HG03064 (cell line): Measurements from ENCODE around the gene TMEM181.
A peak's percentile ranks its signal among the peaks of the same experiment; 100 is the strongest.
"Not testable (repeated sequence)": the region's sequence is repeated elsewhere in the genome, so short reads cannot be mapped to it uniquely, and the experiment has no call there.

Source experiments
- ATAC-seq: cut with Tn5 transposase; IDR thresholded peaks from one replicate; pipeline ENCODE4 v1.9.1; 2021; ENCODE audit warnings: low read depth; ENCODE audit not compliant: unreplicated experiment

Gene TMEM181

DNA sequence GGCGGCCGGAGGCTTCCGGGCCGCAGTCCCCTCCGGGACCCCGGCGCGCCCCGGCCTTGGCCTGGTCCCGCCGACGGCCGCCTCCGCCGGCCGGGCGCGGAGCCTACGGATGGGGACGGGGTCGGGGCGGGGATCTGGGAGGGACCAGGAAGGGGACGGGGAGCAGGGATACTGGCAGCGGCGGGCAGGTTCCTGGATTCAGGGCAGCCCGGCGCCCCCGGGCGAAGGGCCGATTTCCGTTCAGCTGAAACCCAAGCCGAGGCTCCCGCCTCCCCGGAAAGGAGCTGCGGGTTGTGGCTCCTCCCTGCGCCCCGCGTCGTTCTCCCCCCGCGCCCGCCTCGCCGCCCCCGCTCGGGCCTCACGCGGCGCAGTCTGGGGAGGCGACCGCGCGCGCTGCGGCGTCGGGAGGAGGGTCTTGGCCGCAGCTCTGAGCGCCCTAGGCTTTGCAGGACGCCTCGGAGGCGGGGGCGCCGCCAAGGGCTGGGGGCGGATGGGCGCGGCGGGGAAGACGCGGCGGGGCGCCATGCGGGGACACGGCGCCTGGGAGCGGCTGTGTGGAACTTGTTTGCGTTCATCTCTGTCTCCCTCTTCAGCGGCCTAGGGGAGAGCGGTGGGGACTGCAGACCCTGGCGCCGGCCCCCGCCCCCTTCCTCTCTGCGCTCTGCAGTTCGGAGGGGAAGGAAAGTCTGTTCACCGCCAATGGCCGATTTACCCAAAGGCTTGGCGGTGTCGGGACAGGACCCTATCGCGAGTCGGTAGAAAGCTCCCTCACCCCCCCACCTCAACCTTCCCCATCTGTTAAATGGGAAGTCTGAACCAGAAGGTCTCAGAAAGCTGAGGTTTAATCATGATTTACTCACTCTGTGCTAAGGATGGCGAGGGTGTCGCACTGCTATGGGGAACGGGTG is 22.7 kb upstream of the TMEM181 start:
- no peak for ATAC-seq

DNA sequence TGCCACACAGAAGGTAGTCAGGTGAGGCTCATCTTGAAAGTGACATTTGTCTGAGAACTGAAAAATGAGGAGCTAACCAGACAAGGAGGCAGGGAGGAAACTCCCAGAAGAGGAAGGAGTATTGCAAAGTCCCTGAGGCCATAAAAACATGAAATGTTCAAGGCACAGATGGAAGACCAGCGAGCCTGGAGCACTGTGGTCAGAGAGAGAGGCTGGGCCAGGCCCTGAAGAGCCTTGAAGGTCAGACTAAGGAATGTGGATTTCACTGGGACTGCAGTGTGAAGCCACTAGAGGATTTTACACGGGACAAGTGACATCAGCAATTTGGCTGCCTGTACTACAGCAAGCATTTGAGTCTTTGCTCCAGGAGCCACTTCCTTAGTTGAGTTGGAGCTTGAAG is 21.1 kb upstream of the TMEM181 start:
- ATAC-seq: no peak

DNA sequence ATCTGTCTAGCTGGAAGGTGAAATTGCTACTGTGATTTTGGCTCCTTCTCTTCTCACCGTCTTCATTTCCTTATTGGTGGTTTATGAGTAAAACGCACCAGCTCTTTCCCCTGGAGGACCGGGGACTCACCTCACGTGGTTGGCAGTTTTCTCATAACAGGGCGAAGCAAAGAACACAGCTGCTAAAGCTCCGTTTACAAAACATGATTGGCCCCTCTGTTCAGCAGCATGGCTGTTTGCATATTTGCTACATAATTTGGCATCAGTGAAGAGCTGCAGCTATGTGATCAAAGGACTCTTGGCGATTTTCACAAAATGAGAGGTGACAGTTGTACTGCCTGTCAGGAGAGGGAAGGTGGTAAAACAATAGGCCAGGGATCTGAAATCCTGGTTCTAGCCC is 20.5 kb upstream of the TMEM181 start:
- no peak for ATAC-seq

DNA sequence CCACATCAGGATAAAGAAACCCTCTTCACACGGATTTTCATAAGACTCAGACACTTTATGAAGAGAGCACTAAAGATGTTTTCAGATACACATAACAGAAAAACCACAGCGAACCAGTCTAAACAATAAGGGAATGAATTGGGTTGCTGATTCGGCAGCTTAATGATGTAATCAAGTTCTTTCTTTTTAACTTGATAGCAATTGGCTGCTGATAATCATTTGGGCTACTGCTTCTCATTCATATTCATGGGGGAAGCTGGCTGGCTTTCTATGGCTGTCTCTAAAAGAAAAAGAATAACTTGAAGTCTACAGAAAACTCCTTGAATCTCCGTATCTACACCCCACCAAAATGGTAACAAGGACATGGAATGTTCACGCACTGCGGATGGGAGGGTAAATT is 20.0 kb upstream of the TMEM181 start:
- ATAC-seq: no peak

DNA sequence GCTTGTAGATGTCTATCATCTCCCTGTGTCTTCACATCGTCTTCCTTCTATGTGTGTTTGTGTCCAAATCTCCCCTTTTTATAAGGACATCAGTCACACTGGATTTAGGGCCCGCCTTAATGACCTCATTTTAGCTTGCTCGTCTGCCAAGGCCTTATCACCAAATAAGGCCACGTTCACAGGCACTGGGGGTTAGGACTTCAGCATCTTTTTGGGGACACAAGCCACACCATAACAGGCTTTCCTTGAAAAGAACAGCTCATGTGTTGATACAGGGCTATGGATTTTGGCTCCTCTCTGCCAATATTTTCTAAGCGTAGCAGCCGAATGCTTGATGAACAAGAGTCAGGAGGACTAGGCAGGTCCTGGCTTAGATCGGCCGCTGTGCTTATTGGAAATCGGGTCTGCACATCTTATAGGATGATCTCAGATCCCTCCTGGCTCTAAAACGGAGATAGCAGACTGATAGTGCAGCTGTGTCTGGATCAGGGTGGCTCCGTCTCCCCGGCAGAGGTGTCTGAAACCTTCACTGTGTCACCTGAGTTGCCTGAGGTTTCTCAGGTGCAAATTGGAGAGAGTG is 16.2 kb upstream of the TMEM181 start:
- ATAC-seq: no peak

DNA sequence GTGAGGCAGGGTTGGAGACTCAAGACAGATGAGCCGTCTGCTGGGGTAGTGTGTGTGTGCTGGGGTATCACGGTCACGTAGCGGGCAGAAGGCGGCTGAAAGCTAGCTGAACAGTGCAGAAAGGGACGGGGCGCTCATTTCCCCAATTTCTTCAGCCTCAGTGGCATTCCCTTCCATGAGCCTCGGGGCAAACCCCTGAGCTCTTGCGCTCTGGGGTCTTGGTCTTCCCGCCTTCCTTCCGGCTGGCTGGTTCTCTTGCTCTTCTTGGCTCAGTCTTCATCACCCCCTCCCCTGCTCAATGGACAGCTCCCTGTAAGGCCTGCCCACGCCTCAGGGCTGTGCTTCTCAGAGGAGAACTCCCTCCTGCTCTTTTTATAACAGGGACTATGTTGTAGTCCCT is 15.5 kb upstream of the TMEM181 start:
- no peak for ATAC-seq

DNA sequence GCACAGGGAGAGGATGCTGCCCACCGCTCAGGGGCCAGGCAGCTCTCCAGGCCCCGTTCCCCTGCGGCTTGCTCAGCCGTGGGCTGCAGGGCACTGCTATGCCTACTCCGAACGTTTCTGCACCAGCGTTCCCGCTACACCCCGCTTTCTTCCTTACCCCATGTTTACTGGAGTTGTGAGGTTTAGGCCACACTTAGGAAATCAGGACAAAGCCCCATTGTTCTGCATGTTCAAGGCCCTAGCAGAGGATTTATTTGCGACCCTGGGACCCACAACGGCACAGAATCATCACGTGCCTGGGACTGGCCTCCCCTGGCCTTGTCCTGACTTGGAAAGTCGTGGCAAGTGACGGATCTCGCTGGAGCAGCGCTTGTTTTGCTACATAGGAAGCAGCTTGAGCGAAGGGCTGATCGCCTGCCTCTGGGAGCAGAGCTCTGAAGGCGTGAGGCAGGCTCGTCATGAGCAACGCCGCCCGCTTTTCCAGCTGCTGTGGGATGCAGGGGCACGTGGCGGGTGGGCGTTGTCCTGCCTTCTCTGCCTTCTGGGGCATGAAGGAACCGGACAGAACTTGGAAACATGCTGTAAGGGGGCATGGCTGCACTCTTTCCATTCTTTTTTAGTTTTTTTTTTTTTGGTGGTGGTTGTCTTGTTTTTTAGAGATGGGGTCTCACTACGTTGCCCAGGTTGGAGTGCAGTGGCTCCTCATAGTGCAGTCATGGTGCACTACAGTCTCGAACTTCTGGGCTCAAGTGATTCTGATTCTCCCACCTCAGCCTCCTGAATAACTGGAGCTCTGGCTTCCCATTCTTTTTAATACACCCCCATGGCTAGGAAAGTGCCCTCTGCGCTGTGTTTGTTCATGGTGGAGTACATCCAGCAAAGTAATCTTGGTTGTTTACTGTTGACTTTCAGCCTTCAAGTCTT is 14.6 kb upstream of the TMEM181 start:
- no peak for ATAC-seq

DNA sequence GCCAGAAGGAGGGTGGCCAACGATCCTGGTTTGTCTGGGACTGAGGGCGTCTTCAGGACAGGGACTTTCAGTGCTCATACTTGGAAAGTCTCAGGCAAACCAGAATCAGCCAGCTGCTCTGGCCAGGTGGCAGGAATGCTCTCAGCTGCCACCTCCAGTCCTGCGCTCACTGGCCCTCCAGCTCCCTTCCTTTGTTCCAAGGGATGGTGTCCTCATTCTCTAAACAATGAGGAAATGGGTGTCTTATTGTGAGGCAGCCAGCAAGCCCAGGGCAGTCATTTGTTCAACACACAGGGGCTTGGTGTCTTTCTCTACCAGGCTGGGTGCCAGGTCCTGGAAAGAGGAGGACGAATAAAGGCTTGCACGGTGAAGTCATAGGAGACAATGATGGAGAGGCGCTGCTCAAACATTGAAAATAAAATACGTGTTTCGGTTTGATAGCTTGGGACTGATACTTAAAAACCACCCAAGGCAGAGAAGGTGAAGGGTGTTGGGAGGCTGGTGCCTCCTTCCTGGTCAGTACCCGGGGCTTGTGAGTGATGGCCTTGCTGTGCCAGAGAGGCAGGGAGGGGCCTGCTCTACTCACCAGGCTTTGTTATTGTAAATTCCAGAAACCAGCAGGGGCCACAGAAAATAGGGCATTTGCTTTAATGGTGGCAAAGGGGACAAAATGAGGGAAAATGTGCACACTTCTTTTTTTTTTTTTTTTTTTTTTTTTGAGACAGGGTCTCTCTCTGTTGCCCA is 11.3 kb upstream of the TMEM181 start:
- no peak for ATAC-seq

DNA sequence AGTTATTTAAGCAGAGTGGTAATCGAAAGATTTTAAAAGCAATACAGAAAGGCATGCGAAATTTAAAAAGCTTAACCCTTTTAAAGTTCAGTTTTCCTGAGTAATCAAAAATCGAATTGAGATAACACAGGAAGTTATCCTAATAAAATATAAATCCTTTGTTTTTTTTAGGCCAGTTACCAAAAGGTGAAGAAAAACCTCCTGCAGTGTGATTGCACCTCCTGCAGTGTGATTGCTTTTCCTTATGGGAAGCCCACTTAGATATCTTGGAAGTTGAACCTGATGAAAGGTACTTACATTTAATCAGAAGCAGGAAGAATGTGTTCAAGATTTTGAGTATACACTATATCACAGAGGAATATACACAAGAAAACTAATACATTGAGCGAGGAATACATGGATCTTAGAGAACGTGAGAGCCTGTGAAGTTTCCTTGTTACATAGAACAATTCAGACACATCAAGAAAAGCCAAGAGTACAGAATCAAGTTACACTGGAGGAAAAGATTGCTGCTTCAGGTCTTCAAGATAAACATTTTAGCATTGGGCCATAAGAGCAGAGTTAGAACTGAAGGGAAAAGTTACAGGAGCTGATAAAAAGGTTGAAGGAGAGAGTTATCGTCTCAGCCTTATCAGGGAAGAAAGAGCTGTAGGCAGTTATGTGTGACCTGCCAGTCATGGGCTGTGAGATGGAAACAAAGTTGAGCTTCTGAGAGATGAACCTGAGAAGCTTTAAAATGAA is 7.7 kb upstream of the TMEM181 start:
- no peak for ATAC-seq

DNA sequence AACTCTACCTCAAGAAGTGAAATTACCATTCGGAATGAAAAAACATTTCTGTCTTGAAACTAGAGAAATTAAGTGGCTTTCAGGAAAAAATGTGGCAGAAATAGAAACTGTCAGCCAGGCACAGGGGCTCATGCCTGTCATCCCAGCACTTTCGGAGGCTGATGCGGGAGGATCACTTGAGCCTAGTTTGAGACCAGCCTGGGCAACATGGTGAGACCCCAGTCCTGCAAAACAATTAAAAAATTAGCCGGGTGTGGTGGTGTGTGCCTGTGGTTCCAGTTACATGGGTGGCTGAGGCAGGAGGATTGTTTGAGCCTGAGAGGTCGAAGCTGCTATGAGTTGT is 7.1 kb upstream of the TMEM181 start:
- no peak for ATAC-seq

DNA sequence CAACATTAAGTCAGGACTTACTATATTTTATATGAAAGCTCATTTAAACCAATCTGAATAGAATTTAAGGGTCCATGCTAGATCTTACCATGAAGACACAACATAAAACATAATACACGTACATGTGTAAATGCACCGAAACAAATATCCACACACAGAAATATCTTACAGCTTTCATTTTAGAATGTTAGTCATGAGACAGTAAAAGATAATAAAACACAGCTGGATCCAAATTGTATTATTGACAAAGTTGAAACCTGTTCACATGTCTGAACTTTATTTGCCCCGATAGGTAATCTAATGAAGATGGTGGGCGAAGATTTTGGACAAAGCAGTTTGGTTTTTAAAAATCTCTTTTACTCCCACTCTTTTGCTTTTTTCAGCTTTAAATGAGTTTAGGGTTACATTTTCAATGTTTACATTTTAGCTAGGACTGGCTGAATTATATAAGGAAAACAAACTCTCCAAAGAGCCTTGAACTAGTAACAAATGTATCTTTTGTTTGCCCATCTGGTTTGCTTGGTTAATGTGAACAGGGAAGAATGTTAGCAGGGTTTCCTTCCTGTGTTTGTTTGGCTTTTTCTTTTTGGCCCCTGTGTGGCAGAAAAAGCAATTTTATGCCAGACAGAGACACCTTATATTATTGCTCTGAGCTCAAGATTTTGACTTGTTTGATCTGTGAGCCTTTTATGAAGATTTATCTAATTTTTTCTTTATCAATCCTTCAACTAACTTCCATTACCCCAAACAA is 5.1 kb upstream of the TMEM181 start:
- ATAC-seq: no peak

DNA sequence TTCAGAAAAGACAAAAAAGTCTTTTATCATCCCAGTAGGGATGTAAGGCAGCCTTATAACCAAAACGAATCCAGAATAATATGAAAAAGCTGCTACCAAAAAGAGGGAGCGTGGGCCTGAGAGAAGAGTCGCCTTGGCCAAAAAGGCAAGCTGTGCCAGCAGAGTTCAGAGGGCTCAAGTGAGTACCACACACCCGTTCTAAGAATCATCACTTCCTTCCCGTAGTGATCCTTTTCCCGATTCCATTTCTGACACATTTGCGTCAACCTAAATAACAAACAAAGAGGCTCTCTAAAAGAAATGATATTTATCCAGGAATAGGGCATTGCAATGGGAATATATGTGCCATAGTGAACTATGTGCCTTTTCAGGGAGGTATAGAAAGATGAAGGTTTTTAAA is 3.8 kb upstream of the TMEM181 start:
- no peak for ATAC-seq

DNA sequence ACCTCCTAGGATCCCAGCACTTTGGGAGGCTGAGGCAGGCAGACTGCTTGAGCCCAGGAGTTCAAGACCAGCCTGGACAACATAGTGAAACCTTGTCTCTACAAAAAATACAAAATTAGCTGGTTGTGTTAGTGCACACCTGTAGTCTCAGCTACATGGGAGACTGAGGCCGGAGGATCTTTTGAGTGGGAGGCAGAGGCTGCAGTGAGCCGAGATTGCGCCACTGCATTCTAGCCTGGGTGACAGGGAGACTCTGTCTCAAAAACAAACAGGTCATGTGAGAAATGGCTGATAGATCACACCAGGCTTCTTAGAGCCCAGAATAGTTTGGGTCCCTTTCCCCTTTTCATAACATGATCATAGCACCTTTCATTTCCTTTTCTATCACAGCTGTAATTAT is 2.8 kb upstream of the TMEM181 start:
- ATAC-seq: not testable (repeated sequence)

DNA sequence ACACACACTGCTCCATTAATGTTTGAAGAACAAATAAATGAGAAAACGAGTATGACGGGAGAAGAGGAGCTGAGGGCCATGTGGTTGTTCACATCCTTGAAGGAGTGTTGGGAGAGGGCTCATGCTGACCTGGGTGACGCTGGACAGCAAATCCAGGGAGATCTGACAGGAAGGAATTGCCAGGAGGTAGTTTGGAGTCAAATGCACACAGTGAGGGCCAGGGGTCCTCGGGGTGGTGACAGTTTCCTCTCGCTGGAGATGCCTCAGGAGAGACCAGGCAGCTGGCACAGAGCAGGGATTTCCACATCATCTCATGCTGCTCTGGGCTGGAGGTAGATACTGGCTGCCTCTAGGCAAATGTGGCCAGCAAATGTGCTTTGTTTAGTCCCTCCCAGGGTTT is 2.0 kb upstream of the TMEM181 start:
- ATAC-seq: no peak

DNA sequence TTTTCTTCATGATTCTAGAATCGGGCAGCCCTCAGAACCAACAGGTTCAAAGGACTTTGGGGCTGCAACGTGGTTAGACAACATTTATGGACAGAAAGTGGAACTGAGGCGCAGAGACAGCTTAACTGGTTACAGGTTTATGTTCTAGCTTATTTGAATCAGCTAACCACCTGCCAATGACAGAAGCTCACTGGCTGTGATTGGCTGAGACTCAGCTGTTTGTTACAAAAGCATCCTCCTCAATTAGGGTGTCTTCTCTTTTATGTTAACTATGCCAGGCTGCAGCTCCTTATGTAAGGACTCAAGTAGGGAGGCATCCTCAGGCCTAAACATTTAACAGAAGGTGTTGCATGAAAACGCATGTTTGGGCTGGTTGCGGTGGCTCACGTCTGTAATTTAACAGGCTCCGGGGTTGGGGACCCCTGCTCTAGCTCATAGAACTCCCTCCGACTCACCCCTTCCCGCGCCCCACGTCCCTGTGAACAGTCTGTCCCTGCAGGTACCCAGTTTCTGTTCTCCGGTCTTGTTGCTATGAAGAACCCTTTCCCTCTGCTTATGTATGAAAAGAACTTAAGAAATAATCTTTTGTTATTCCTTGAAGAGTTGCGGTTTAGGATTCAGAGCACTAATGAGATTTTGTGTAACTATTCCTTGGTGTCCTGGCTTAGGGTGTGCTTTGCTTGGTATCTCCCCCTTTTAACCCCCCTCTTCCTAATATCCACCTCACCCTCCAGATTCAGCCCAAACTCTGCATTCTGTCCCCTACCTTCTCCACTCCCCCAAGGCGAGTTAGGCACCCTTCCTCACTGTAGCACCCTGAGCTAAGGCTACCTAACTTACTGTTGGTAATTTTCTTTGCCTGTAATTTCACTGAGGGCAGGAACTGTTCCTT is 1.2 kb upstream of the TMEM181 start:
- ATAC-seq: no peak

DNA sequence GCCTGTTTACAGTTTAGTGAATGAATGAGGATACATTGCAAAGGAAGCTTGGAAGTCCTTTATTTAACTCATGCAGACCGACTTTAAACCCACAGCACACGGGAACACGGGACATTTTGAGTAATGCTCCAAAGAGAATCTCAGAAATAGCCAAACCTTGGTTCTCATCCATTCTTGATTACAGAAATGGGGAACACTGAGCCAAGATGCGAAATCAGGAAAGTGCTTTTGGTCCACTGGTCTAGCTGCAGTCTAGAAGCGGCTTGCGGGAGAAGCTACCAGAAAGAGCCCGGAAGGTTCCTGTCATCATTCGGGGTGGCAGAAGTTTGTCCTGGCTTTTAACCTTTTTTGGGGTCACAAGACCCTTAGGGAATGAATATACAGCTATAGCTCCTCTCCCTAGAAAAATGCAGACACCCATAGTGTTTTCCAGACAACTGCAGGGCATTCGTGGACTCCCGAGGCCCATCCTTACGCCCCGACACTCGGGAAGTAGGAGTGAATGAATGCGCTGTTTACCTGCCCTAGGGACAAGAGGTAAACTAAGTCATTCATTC is 475 bp upstream of the TMEM181 start:
- ATAC-seq: no peak

DNA sequence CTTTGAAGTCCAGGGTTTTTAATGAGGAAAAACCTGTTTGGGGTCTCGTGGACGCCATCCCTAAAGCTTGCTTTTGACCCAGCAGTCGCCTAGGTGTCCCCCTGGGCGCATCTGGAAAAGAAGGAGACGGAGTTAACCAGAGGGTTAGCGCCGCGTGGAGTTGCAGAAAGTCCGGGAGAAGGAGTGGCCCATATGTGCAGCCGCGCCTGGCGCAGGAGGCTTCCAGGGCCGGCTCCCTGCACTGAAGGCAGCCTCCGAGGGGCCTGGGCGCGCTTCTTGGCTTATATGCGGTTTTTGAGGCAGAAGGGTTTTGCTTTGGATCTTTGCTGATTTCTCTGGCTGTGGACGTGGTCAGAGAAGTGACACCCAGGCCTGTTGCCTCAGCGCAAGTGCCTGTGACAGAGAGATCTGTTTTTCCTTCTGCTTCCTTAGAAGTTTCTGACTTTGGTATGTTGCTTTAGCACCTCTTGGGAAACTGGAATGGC is 987 bp downstream of the TMEM181 start:
- ATAC-seq: peak; percentile 13
